OCI-LY1 (cell line): ENCODE data around the gene TBX4.

Experiments used
- H2AFZ ChIP-seq: fragments of 200-600 bp; sonication (generic), shearing (Covaris generic); 2 replicates; pipeline ENCODE4 v1.6.0; 2014; ENCODE audit warnings: antibody characterized with exemption, mild to moderate bottlenecking, low read length
- H3F3A ChIP-seq: fragments of 200-600 bp; sonication (generic), shearing (Covaris generic); 2 replicates; pipeline ENCODE4 v1.6.0; 2014; ENCODE audit warnings: mild to moderate bottlenecking, antibody characterized with exemption, low read length, moderate library complexity; ENCODE audit not compliant: insufficient read depth
- H3K27ac ChIP-seq: fragments of 200-600 bp; sonication (generic); 2 replicates; pipeline ENCODE4 v1.5.1; 2014; ENCODE audit warnings: low read length, mixed run types, mild to moderate bottlenecking, low read depth; ENCODE audit not compliant: poor library complexity, severe bottlenecking
- H3K27me3 ChIP-seq: fragments of 200-600 bp; sonication (generic); 2 replicates; pipeline ENCODE4 v1.6.0; 2014; ENCODE audit warnings: antibody characterized with exemption, mild to moderate bottlenecking, low read length, moderate library complexity; ENCODE audit not compliant: insufficient read depth
- H3K36me3 ChIP-seq: fragments of 200-600 bp; sonication (generic); 2 replicates; pipeline ENCODE4 v1.6.1; 2014; ENCODE audit warnings: mild to moderate bottlenecking, antibody characterized with exemption, low read length, moderate library complexity, mixed read lengths; ENCODE audit not compliant: insufficient read depth
- H3K4me1 ChIP-seq: fragments of 200-600 bp; sonication (generic); 2 replicates; pipeline ENCODE4 v1.5.1; 2014; ENCODE audit warnings: mild to moderate bottlenecking, low read length, moderate library complexity; ENCODE audit not compliant: insufficient read depth, severe bottlenecking
- H3K4me2 ChIP-seq: fragments of 200-600 bp; sonication (generic), shearing (Covaris generic); 2 replicates; pipeline ENCODE4 v1.6.1; 2014; ENCODE audit warnings: low read length
- H3K4me3 ChIP-seq: fragments of 200-600 bp; sonication (generic); 2 replicates; pipeline ENCODE4 v1.5.1; 2014; ENCODE audit warnings: low read length, low read depth, mild to moderate bottlenecking, mixed read lengths; ENCODE audit not compliant: poor library complexity, severe bottlenecking
- H3K79me2 ChIP-seq: fragments of 200-600 bp; shearing (Covaris generic); 2 replicates; pipeline ENCODE4 v1.6.1; 2016; ENCODE audit warnings: mixed run types, low read length, mixed read lengths; ENCODE audit not compliant: insufficient read depth
- H3K9ac ChIP-seq: fragments of 200-600 bp; sonication (generic), shearing (Covaris generic); 2 replicates; pipeline ENCODE4 v1.6.1; 2014; ENCODE audit warnings: mild to moderate bottlenecking, low read length, mixed read lengths
- H3K9me2 ChIP-seq: fragments of 200-600 bp; sonication (generic), shearing (Covaris generic); 2 replicates; pipeline ENCODE4 v1.6.1; 2014; ENCODE audit warnings: low read depth, mild to moderate bottlenecking, low read length, mixed read lengths
- H3K9me3 ChIP-seq: fragments of 200-600 bp; shearing (Covaris generic); 2 replicates; pipeline ENCODE4 v1.6.1; 2014; ENCODE audit warnings: low read length, mixed read lengths
- H4K20me1 ChIP-seq: fragments of 200-600 bp; sonication (generic), shearing (Covaris generic); 2 replicates; pipeline ENCODE4 v1.6.0; 2016; ENCODE audit warnings: mild to moderate bottlenecking, low read length; ENCODE audit not compliant: insufficient read depth
- EZH2 ChIP-seq: fragments of 200-600 bp; sonication (generic), shearing (Covaris generic); IDR thresholded peaks from 2 replicates; pipeline ENCODE4 v1.8.0; 2017; ENCODE audit warnings: borderline replicate concordance, mixed run types, mild to moderate bottlenecking, antibody characterized with exemption, low read length, moderate library complexity, mixed read lengths
- TF ChIP-seq, protein P1 (sequence below): fragments of 200-600 bp; sonication (generic), shearing (Covaris generic); IDR thresholded peaks from 2 replicates; pipeline ENCODE4 v1.5.1; 2017; ENCODE audit warnings: mild to moderate bottlenecking, antibody characterized with exemption, low read length, moderate library complexity, mixed read lengths

The TBX4 gene

GRCh38 chr17:61504697-61505096 lies 52.5 kb downstream of the TBX4 start:
- no peaks in the 10 kb centered on the region for H3K9me3 ChIP-seq
- H3K9ac ChIP-seq: no peak overlapping the region
- no peaks in the 10 kb centered on the region for H3K9me2 ChIP-seq
- no peaks in the 10 kb centered on the region for H3K27me3 ChIP-seq
- no peak overlapping the region for H3K4me3 ChIP-seq
- no peak overlapping the region for H2AFZ ChIP-seq
- TF ChIP-seq, protein P1, sequence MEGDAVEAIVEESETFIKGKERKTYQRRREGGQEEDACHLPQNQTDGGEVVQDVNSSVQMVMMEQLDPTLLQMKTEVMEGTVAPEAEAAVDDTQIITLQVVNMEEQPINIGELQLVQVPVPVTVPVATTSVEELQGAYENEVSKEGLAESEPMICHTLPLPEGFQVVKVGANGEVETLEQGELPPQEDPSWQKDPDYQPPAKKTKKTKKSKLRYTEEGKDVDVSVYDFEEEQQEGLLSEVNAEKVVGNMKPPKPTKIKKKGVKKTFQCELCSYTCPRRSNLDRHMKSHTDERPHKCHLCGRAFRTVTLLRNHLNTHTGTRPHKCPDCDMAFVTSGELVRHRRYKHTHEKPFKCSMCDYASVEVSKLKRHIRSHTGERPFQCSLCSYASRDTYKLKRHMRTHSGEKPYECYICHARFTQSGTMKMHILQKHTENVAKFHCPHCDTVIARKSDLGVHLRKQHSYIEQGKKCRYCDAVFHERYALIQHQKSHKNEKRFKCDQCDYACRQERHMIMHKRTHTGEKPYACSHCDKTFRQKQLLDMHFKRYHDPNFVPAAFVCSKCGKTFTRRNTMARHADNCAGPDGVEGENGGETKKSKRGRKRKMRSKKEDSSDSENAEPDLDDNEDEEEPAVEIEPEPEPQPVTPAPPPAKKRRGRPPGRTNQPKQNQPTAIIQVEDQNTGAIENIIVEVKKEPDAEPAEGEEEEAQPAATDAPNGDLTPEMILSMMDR: no peak
- H3F3A ChIP-seq: no peaks in the 10 kb centered on the region
- no peak overlapping the region for H3K4me2 ChIP-seq
- H3K36me3 ChIP-seq: no peaks in the 10 kb centered on the region
- no peaks in the 10 kb centered on the region for H4K20me1 ChIP-seq
- H3K79me2 ChIP-seq: no peaks in the 10 kb centered on the region
- no peaks in the 10 kb centered on the region for H3K4me1 ChIP-seq
- H3K27ac ChIP-seq: no peak overlapping the region

DNA sequence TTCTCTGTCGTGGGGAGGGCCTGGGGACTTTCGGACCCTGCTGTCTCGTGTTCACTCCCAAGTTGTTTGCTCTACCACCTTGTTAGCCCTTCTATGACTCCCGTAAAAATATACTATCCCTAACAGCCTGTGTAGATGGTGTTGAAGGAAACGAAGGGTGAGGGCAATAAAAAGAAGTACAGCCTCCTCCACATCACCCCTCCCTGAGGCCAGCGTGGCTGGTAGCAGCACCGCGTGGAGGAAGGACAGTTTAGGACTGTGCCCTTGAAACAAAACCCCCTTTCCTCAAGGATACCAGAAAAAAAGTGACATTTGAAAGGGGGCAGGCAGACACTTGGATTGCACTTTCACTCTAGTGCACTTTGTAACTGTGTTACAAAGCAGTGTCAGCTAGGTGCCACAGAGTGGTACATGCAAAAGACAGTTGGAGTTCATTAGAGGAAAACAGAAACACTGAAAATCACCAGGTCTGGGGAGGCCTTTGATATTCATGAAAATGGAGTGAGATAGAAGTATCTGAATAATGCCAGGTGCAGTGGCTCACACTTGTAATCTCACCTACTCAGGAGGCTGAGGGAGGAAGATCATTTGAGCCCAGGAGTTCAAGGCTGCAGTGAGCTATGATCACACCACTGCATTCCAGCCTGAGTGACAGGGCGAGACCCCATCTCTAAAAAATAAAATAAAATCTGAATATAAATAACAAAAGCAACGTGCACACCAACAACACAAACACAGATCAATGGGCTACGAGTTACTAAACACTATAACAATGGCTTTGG lies 53.8 kb downstream of the TBX4 start:
- TF ChIP-seq EZH2: no peak
- TF ChIP-seq, protein P1: no peak
- no peak overlapping the region for H3K27ac ChIP-seq
- no peaks in the 10 kb centered on the region for H3K9me3 ChIP-seq
- H3K27me3 ChIP-seq: no peaks in the 10 kb centered on the region
- H4K20me1 ChIP-seq: no peaks in the 10 kb centered on the region
- H3K9ac ChIP-seq: no peak overlapping the region
- no peaks in the 10 kb centered on the region for H3F3A ChIP-seq
- H3K36me3 ChIP-seq: no peaks in the 10 kb centered on the region
- no peak overlapping the region for H3K4me2 ChIP-seq
- no peaks in the 10 kb centered on the region for H3K79me2 ChIP-seq
- no peak overlapping the region for H2AFZ ChIP-seq
- no peaks in the 10 kb centered on the region for H3K4me1 ChIP-seq
- no peak overlapping the region for H3K4me3 ChIP-seq
- H3K9me2 ChIP-seq: no peaks in the 10 kb centered on the region

DNA sequence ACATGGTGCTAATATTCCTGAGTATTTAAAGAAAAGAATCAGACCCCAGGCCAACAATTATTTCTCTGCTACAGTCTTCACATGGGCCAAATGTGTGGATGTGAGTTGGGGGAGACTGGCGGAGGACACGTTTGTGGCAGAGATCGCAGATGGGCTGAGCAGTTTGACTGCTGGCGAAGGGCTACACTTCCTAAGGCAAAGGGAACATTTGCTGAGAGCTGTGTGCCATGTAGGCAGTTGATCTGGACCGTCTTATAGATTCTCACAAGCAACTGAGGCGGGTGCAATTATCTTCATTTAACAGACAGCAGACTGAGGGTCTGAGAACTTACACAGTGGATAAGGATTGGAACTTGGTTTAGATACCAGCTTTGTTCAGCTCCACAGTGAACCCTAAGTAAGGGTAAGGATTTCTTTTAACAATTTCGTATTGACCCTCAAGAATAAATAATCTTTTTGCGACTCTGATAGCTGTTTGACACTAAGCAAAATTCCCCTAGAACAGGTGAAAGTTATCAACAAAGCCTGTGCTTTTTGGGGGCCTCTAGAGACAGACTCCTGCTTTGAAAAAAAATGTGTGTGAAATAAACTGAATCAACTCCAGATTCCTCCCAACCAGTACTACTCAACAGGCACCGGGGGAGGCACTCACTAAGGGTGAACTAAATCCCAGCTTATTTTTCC lies 55.3 kb downstream of the TBX4 start:
- Histone ChIP-seq H3K9me2 (no peaks in the 10 kb centered on the region), H3K27me3 (no peaks in the 10 kb centered on the region), H3K4me2 (no peak overlapping the region), H3K9ac (no peak overlapping the region), H3K36me3 (no peaks in the 10 kb centered on the region), H3K9me3 (no peaks in the 10 kb centered on the region), H3K4me1 (no peaks in the 10 kb centered on the region), H2AFZ (no peak overlapping the region), H3F3A (no peaks in the 10 kb centered on the region), H3K79me2 (no peaks in the 10 kb centered on the region), H3K27ac (no peak overlapping the region), H4K20me1 (no peaks in the 10 kb centered on the region), H3K4me3 (no peak overlapping the region)
- no peak for TF ChIP-seq EZH2
- TF ChIP-seq, protein P1: no peak
